ENCODE data around the gene VPS37C. TPM values are rescaled to one million over a fixed set of nuclear protein-coding genes. Genes with fewer than 3 reads are reported as not detected.
"Not testable (repeated sequence)": the region's sequence is repeated elsewhere in the genome, so short reads cannot be mapped to it uniquely, and the experiment has no call there.

VPS37C gene
- total and polyA plus RNA-seq, 9 donors: 10.0 to 19.8 (median 17.8) TPM

DNA sequence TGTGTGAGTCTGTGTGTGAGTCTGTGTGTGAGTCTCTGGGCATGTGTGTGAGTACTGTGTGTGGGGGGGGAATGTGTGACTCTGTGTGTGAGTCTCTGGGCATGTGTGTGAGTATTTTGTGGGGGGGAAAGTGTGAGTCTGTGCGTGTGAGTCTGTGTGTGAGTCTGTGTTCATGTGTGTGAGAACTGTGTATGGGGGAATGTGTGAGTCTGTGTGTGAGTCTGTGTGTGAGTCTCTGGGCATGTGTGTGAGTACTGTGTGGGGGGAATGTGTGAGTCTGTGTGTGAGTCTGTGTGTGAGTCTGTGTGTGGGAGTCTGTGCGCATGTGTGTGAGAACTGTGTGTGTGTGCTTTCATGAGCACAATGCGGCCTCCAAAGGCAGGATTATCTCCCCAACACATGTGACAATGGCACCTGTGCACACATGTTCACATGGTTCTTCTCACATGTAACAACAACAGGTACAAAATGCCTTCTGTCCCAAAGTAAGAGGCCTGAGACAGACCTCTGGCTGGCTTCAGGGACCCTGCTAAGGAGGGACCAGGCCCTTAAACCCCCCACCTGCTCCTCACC is 57.3 kb downstream of the VPS37C start:
- Histone ChIP-seq H3K27me3 (ENCODE audit: control insufficient read depth, insufficient read depth, low read length) (no peaks in the 10 kb centered on the region), H3K27ac (ENCODE audit: low read length) (no peak overlapping the region), H3K4me3 (ENCODE audit: low read length) (no peak overlapping the region), H3K9me3 (replicated peaks; ENCODE audit: control insufficient read depth, low read depth, low read length) (no peaks in the 10 kb centered on the region), H3K4me1 (ENCODE audit: control insufficient read depth, insufficient read depth, low read length) (peaks cover 2% of the 10 kb centered on the region), H3K36me3 (ENCODE audit: control insufficient read depth, insufficient read depth, low read length) (no peaks in the 10 kb centered on the region)
- 100% methylated on average over 2 of the region's 3 CpGs for WGBS (ENCODE audit: insufficient coverage)
- DNase-seq: no peak

DNA sequence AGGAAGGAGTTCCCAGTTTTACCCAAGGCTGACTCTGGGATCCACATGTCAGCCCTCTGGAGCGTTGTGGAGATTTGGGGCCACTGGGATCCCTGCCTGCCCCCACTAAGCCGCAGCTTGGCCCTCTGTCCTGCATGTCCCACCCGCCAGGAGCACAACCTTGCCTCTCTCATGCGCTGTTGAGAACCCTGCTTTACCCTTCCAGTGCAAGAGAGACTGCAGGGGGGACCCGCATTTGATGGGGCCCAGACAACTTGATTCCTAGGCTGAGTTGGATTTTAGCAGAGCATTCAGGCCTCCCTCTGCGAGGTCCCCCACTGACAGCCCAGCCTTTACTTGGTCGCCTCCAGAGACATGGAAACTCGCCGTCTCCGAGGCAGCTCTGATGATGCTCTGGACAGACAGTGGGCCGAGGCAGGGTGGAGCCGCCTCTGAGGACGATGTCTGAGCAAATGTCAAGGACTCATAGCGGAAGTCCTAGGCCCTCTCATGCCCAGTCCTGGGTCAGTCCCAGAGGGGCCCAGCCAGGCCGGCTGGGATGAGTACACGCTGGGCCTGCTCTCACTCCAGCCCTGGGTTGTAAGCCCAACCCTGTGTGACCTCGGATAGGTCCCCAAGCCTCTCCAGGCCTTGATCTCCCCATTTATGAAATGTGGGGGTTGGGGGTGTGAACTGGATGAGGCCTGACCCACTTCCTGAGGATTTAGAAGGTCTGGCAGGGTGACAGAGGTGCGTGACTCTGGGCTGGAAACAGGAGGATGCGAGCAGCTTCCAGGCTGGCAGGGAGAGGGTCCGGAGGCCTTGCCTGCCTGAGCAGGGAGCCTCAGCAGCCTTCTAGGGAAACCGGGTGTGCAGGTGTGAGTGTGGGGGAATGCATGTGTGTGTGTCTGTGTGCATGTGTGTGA is 58.3 kb downstream of the VPS37C start:
- 58% methylated on average over 17 of the region's 21 CpGs for WGBS (ENCODE audit: insufficient coverage)
- no peak for DNase-seq
- Histone ChIP-seq H3K9me3 (replicated peaks; ENCODE audit: control insufficient read depth, low read depth, low read length) (no peaks in the 10 kb centered on the region), H3K27me3 (ENCODE audit: control insufficient read depth, insufficient read depth, low read length) (no peaks in the 10 kb centered on the region), H3K36me3 (ENCODE audit: control insufficient read depth, insufficient read depth, low read length) (no peaks in the 10 kb centered on the region), H3K4me3 (ENCODE audit: low read length) (no peak overlapping the region), H3K27ac (ENCODE audit: low read length) (no peak overlapping the region), H3K4me1 (ENCODE audit: control insufficient read depth, insufficient read depth, low read length) (no peaks in the 10 kb centered on the region)

DNA sequence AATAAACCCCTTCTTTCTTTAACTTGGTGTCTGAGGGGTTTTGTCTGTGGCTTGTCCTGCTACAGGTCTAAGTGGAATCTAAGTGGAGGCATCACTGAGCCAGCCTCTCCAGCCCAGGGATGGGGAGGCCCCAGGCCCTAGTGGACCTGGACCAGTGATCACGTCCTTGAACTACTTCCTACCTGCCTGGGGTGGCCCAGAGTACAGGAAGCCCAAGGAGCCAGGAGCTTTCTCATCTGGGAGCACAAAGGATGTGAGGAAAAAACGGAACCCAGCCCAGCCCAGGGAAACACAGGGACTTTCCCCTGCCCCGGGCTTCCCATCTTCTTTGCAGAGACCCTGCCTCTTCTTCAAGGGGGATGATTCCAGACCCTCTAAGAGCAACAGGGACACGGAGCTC is 62.4 kb downstream of the VPS37C start:
- WGBS (ENCODE audit: insufficient coverage): 78% methylated on average over 3 of the region's 4 CpGs
- Histone ChIP-seq H3K27me3 (ENCODE audit: control insufficient read depth, insufficient read depth, low read length) (no peaks in the 10 kb centered on the region), H3K9me3 (replicated peaks; ENCODE audit: control insufficient read depth, low read depth, low read length) (no peaks in the 10 kb centered on the region), H3K36me3 (ENCODE audit: control insufficient read depth, insufficient read depth, low read length) (no peaks in the 10 kb centered on the region), H3K27ac (ENCODE audit: low read length) (no peak overlapping the region), H3K4me3 (ENCODE audit: low read length) (no peak overlapping the region), H3K4me1 (ENCODE audit: control insufficient read depth, insufficient read depth, low read length) (no peaks in the 10 kb centered on the region)
- no peak for DNase-seq

DNA sequence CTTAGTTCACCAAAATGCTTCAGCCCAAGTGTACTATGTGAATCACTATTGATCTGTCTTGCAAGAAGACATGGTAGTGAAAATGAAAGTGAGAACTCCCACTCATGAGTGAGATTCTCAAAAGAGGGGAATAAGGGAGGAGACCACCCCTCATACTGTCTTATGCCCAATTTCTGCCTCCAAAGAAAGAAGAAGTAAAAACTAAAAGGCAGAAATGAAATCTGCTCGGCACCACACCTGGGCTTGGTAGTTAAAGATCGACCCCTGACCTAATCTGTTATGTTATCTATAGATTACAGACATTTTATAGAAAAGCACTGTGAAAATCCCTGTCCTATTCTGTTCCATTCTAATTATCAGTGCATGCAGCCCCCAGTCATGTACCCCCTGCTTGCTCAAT is 63.0 kb downstream of the VPS37C start:
- H3K4me1 ChIP-seq (ENCODE audit: control insufficient read depth, insufficient read depth, low read length); H3K4me3 ChIP-seq (ENCODE audit: low read length); H3K27me3 ChIP-seq (ENCODE audit: control insufficient read depth, insufficient read depth, low read length); H3K36me3 ChIP-seq (ENCODE audit: control insufficient read depth, insufficient read depth, low read length); H3K27ac ChIP-seq (ENCODE audit: low read length); DNase-seq; H3K9me3 ChIP-seq (replicated peaks; ENCODE audit: control insufficient read depth, low read depth, low read length): not testable (repeated sequence)
- no CpG with 5 or more reads among the region's 2 CpGs for WGBS (ENCODE audit: insufficient coverage)

DNA sequence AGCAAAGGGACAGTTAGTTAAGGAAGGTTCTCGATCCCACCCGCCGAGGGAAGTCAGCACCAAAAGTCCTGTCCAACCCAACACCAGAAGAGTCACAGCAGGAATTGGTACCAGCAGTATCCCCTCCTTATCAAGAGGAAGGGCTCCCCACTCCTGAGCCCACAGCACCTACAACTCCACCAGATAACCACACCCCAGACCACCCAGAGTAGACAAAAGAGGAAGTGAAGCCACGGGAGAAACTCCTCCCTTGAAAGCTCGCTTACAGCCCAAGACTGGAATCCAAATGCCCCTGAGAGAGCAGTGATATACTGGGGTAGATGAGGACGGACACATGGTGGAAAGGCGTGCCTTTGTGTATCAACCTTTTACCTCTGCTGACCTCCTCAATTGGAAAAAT is 66.2 kb downstream of the VPS37C start:
- WGBS (ENCODE audit: insufficient coverage): 95% methylated on average over 3 of the region's 7 CpGs

DNA sequence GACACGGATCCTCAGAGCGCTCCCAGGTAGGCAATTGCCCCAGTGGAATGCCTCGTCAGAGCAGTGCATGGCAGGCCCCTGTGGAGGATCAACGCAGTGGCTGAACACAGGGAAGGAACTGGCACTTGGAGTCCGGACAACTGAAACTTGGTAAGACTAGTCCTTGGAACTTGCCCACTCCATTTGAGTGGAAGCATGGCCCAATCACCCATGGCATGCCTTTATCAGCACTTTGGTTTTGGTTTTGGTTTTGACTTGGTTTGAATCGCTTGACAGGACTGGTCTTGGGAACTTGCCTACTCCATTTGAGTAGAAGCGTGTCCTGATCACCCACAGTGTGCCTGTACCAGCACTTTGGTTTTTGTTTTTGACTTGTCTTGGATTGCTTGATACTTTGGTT is 67.1 kb downstream of the VPS37C start:
- H3K36me3 ChIP-seq (ENCODE audit: control insufficient read depth, insufficient read depth, low read length); H3K9me3 ChIP-seq (replicated peaks; ENCODE audit: control insufficient read depth, low read depth, low read length); H3K4me3 ChIP-seq (ENCODE audit: low read length); H3K27me3 ChIP-seq (ENCODE audit: control insufficient read depth, insufficient read depth, low read length); H3K4me1 ChIP-seq (ENCODE audit: control insufficient read depth, insufficient read depth, low read length); DNase-seq; H3K27ac ChIP-seq (ENCODE audit: low read length): not testable (repeated sequence)
- WGBS (ENCODE audit: insufficient coverage): 89% methylated on average over 6 of the region's 7 CpGs

More for the DNA sequence above, 66.2 kb downstream of the VPS37C start:
- no peak overlapping the region for H3K27ac ChIP-seq (ENCODE audit: low read length)
- H3K4me1 ChIP-seq (ENCODE audit: control insufficient read depth, insufficient read depth, low read length): no peaks in the 10 kb centered on the region
- no peaks in the 10 kb centered on the region for H3K36me3 ChIP-seq (ENCODE audit: control insufficient read depth, insufficient read depth, low read length)
- no peaks in the 10 kb centered on the region for H3K9me3 ChIP-seq (replicated peaks; ENCODE audit: control insufficient read depth, low read depth, low read length)
- no peak for DNase-seq
- no peak overlapping the region for H3K4me3 ChIP-seq (ENCODE audit: low read length)
- no peaks in the 10 kb centered on the region for H3K27me3 ChIP-seq (ENCODE audit: control insufficient read depth, insufficient read depth, low read length)

DNA sequence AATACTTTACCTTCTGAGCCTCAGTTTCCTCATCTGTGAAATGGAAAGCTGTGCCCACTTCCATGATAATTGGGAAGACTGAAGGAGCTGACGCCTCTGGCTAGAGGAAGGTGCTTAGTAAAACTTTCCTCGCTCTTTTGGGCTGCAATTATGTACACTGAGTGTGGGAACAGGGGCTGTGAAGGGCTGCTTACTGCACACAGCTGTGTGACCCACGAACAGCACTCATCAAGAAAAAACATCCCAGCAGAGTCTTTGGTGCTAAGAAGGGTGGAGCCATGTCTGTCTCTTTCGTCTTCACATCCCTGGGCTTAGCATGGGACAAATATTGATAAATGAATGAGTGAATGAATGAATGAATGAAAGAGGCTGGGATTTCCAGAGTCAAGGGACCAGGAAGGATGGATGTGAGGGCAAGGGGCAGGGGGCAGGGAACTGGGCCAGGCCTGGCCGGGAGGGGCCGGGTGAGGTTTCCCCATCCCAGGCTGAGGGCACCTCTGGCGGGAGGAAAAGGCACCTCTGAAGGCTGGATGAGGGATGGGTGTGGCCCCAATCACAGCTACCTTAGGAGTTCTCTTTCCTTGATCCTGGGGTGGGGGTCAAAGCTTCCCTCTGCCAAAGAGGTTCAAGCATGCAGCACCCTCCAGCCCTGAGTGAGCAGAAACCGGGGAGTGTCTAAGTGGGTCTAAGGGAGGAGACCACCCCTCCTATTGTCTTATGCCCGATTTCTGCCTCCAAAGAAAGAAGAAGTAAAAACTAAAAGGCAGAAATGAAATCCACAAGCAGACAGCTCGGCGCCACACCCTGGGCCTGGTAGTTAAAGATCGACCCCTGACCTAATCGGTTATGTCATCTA is 68.1 kb downstream of the VPS37C start:
- no peak overlapping the region for H3K27ac ChIP-seq (ENCODE audit: low read length)
- H3K36me3 ChIP-seq (ENCODE audit: control insufficient read depth, insufficient read depth, low read length): no peaks in the 10 kb centered on the region

DNA sequence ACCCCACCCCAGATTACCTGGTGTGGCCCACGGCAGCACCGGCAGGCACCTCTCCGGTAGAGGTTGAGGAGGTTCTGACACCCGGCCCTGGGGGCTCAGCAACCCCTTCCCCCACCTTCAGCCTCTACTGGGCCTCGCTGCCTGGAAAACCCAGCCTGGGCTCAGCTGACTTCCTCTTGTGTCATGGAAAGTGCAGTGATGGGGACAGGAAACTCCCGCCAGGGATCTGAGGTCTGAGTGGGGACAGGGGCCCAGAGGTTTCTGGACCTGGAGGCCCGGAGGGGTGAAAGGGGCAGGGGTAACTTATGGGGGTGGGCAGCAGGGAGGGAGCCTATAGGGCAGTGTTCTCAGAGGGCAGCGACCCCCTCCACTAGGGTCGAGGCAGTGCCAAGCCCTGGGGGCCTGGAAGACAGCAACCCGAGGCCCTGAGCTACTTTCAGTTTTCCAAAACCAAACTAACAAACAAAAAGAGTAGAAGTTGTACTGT is 68.9 kb downstream of the VPS37C start:
- H3K4me3 ChIP-seq (ENCODE audit: low read length): no peak overlapping the region
- no peaks in the 10 kb centered on the region for H3K36me3 ChIP-seq (ENCODE audit: control insufficient read depth, insufficient read depth, low read length)
- no peak overlapping the region for H3K27ac ChIP-seq (ENCODE audit: low read length)
- H3K4me1 ChIP-seq (ENCODE audit: control insufficient read depth, insufficient read depth, low read length): no peaks in the 10 kb centered on the region
- WGBS (ENCODE audit: insufficient coverage): 64% methylated on average over 4 of the region's 10 CpGs
- H3K27me3 ChIP-seq (ENCODE audit: control insufficient read depth, insufficient read depth, low read length): no peaks in the 10 kb centered on the region
- H3K9me3 ChIP-seq (replicated peaks; ENCODE audit: control insufficient read depth, low read depth, low read length): no peaks in the 10 kb centered on the region
- DNase-seq: peak; percentile 57

More for the DNA sequence above, 68.1 kb downstream of the VPS37C start:
- DNase-seq: no peak
- no peak overlapping the region for H3K4me3 ChIP-seq (ENCODE audit: low read length)
- no peaks in the 10 kb centered on the region for H3K9me3 ChIP-seq (replicated peaks; ENCODE audit: control insufficient read depth, low read depth, low read length)
- H3K4me1 ChIP-seq (ENCODE audit: control insufficient read depth, insufficient read depth, low read length): no peaks in the 10 kb centered on the region
- WGBS (ENCODE audit: insufficient coverage): 100% methylated on average over 1 of the region's 13 CpGs
- H3K27me3 ChIP-seq (ENCODE audit: control insufficient read depth, insufficient read depth, low read length): no peaks in the 10 kb centered on the region

DNA sequence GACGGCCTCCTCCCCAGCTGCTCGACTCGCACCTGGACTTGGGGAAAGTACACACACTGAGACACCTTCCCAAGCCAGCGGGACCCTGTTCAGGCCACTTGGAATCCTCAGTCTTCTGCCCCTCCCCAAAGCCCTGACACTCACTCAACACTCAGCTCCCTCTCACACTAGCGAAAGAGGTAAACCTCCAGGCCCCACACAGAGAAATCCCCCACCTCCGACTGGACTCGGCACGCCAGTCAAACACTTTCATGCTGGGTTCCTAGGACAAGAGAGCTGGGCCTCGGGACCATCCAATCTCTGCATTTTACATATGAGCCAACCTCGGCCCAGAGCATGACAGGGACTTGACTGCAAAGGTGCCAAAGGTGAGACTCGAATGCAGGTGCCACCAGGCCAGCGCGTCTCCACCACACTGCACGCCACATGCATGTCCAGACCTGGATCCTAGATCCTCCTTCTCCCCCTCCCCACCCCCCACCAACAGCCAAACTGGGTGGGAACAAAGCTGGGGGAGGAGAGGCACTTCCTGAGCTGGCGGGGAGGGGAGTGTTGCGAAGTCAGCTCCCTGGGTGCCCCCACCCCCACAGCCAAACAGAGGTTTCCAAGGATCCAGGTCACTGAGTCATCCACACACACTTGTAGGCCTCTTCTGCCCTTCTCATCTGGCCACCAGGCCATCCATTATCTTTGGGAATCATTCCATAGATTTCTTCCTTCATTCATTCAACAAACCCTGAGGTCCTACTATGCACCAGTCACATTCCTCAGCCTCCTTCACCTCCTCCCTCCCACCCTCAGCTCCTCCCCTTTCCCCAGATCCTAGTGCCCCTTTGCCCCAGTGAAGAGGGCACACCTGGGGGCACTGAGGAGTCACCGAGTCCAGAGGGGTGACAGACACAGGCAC is 69.6 kb downstream of the VPS37C start:
- DNase-seq: no peak
- WGBS (ENCODE audit: insufficient coverage): 65% methylated on average over 10 of the region's 17 CpGs
- no peak overlapping the region for H3K27ac ChIP-seq (ENCODE audit: low read length)

More for the DNA sequence above, 69.6 kb downstream of the VPS37C start:
- H3K4me3 ChIP-seq (ENCODE audit: low read length): no peak overlapping the region
- no peaks in the 10 kb centered on the region for H3K36me3 ChIP-seq (ENCODE audit: control insufficient read depth, insufficient read depth, low read length)
- no peaks in the 10 kb centered on the region for H3K4me1 ChIP-seq (ENCODE audit: control insufficient read depth, insufficient read depth, low read length)
- H3K27me3 ChIP-seq (ENCODE audit: control insufficient read depth, insufficient read depth, low read length): no peaks in the 10 kb centered on the region
- no peaks in the 10 kb centered on the region for H3K9me3 ChIP-seq (replicated peaks; ENCODE audit: control insufficient read depth, low read depth, low read length)
